Amygdala (tissue), 56 donors: ENCODE data around the gene EZR.

ENCODE experiments used
- DNase-seq, 56 donors: peaks; one replicate each; lab custom pipeline; 2025; lab: John Stamatoyannopoulos, UW

EZR gene

GRCh38 chr6:158743033-158743651, 76.0 kb downstream of the EZR start:
- no peak for DNase-seq

DNA sequence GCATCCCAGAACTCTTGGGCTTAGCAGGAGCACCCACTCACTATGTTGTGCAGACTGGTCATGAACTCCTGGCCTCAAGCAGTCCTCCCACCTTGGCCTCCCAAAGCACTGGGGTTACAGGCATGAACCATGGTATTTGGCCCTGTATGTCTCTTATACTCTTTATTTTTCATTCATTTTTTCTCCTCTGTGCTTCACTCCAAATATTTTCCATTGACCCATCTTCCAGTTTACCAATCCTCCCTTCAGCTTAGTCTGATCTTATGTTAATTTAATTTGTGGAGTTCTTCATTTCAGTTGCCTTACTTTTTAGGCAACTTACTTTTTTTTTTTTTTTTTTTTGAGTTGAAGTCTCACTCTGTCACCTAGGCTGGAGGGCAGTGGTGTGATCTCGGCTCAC, 79.5 kb downstream of the EZR start:
- DNase-seq, result no peak

DNA sequence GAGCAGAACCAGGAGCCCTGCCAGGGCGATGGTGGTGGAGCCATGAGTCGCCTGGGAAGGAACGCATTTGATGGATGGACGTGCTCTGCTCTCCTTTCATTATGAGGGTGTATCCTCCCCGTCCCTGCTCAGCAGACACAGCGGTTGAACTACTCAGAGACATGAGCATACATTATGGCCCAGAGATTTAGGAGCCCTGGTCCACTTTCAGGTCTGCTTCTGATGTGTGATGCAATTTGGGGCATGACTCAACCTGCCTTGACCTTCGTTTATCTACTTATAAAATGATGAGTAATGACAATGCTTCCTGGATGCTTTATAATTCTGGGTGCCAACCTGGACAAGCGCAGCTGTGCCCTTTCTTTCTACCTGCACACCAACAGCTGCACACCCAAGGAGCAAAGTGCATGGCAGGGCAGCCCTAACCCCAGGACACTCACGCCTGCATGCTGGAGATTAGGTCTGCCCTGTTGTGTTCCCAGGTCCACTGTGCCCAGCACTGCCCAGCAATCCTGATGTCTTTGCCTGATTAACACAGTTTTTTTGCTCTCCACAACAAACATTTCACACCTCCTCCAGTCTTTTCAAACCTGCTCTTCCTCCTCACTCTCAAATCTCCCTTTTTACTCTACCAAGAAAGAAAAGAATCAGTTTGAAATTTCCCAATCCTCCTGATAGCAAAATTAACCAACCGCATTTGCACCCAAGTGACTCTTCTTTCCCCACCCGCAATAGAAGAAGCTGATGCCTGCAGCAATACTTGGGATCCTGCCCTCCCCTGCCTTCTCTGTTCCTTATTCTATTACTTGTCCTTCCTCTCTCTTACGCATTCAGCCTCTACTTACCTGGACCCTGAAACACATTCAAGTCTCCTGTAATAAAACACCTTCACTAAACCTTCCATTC, 81.2 kb downstream of the EZR start:
- no peak for DNase-seq

- DNase-seq, result no peak
These were observed 82.0 kb downstream of the EZR start for GRCh38 chr6:158737082-158737709.

DNA sequence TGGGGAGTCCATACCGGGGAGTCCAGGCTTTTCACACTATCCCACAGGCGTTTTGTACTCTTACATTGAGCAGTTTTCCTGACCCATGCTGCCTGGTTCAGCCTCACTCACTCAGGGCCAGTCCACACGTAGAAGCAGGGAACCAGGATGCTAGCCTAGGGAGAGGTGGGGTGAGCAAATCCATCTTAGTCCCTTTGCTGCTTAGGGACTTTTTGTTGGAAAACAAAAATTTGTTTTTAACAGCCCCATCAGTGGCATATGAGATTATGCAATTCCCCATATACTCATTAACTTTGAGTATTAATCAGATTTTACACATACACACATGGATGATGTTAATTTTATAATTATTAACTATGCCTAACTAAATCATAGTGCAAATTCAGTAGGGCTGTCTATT, 84.2 kb downstream of the EZR start:
- DNase-seq, result no peak

DNA sequence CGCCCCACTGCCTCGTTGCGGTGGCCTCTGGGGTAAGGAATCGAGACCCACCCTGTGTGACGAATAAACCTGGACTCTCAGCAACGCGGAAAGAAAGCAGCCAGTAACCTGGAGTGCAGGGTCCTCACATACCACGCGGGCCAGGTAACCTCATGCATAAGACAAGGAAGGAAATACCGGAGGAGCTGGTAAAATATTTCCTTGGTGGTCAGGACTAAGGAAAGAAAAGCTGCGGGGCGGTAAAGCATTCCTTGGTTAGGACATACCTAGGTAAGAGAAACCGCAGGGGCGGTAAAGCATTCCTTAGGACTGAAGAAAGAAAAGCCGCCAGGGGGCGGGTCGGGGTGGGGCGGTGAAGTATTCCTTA, 88.6 kb downstream of the EZR start:
- no peak for DNase-seq

- DNase-seq, result no peak
These were observed 89.1 kb downstream of the EZR start for GRCh38 chr6:158729906-158730540.

GRCh38 chr6:158725704-158726103, 93.5 kb downstream of the EZR start:
- no peak for DNase-seq

DNA sequence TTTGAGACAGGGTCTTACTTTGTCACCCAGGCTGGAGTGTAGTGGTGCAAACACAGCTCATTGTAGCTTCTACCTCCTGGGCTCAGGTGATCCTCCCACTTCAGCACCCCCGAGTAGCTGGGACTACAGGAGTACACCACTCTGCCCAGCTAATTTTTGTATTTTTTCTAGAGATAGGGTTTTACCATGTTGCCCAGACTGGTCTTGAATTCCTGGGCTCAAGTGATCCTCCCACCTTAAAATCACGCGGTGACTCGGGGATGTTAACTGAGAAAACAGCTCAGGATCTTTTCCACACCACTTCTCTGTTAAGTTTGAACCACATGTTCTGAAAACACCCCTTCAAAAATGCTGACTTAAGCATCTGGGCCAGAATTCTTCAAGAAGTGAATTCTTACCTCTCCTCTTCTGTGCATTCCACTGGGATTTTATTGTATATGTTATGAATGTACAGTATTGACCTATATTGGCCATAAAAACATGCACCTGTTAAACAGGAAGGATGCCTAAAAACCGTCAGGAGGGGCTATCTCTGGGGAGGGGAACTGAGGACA, 96.9 kb downstream of the EZR start:
- DNase-seq, result no peak

DNA sequence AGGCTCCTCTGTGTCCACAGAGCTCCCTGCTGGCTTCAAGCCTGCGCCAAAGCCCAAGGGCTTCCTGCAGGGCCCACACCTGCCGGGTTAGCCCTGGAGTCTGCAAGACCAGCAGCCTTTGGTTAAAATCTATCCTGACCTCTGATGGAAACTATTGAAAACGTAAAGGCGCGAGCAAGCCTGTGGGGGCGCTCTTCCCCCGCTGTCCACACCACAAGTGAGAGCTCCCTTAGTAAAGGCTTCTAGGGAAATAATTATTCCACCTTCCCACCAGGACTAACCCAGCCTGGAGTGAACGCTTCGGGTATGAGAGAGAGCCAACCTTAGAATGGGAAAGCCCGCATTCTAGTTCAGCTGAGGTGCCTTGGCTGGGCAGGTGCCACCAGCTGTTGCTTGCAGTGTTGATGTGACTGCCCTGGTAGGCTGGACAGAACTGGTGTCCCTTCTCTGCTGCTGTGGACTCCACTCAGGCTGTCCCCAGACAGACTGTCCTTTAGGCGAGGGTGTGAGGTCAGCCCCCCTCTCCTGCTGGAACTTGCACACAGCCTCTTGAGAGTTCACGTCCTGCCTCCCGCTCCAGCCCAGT, 100.6 kb downstream of the EZR start:
- DNase-seq, result peak in 3 of 56 donors; percentile 17 to 33 (median 30)

DNA sequence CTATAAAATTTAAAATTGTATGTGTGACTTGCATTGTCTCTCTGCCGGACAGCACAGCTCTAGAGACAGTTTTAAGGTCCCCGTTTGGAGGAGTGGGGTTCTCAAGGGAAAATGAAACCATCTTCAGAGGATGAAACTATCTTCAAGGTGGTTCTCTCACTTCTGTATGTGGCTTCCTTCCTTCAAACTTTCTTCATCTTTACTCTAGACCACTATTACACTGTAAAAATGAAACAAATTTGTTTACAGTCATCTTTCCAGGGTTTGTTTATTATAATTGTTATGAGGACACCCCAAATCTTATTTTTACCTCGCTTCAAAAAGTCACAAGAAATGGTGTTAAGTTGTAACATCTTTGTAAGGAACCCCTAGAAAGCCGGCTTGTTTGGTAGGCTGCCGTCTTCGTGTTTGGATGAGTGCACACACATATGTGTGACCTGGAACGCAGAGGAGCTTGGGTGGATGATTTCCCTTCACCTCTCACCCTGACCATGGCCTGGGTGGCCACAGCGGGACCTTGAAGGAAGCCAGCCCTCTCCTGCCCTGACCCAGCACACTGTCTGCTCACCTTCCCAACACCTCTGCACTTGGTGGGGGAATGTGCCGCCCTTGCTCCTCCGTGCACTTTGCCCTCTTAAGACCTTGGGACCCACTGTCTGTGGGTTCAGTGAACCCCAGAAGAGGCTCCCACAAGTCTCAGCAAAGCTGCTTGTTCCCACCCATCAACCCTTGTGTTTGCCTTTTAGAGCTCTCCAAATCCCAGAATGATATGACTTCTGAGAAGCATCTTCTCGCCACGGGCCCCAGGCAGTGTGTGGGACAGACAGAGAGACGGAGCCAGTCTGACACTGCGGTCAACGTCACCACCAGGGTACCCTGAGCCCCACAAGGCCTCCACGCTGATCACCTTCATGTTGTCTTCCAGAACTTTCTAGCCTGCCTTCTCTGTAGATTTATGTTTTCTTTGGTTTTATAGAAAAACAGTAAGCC, 101.5 kb downstream of the EZR start:
- DNase-seq, result no peak
